ENCODE data around the gene LSM12. TPM values are rescaled to one million over a fixed set of nuclear protein-coding genes. Genes with fewer than 3 reads are reported as not detected.
A peak's percentile ranks its signal among the peaks of the same experiment; 100 is the strongest.

Gene LSM12
- total and polyA plus RNA-seq, 2 of the 8 experiments (the other 6 are each of a cell fraction or from before 2014, with no cell fraction given), result 69.8 to 142 TPM

- Histone ChIP-seq H3K4me2 (ENCODE audit: insufficient read depth in 1 of 2, low read depth in 2 of 2, low read length in 2 of 2) (peak overlapping the region; percentile 94), H3K4me1 (replicated peaks in 1 of 4; ENCODE audit: control insufficient read depth in 3 of 4, insufficient read depth in 4 of 4, low read length in 3 of 4) (peaks cover 0 to 19% (median 13%) of the 10 kb centered on the region in 4 experiments; a peak in 6 of 7 replicates), H2BK20ac (ENCODE audit: low read length) (no peak overlapping the region), H3K56ac (replicated peaks; ENCODE audit: insufficient read length, low read depth, low read length) (peak overlapping the region; percentile 59), H4K8ac (ENCODE audit: extremely low read depth, insufficient read depth, low read length) (peak overlapping the region; percentile 35; the same call in 1 of the 2 replicates), H3K27me3 (replicated peaks in 1 of 4; ENCODE audit: control insufficient read depth in 3 of 4, extremely low read depth in 1 of 4, insufficient read depth in 3 of 4, low read length in 3 of 4) (peaks cover 0 to 21% (median 17%) of the 10 kb centered on the region in 4 experiments; a peak in 6 of 7 replicates), H4K91ac (replicated peaks; ENCODE audit: insufficient read length, low read length) (no peak overlapping the region), H3K4ac (replicated peaks; ENCODE audit: insufficient read length, low read depth, low read length) (peak overlapping the region; percentile 69), H2BK120ac (replicated peaks; ENCODE audit: low read depth, low read length) (no peak overlapping the region), H3K18ac (ENCODE audit: extremely low read depth, low read length) (peak overlapping the region; percentile 60), H3K27ac (ENCODE audit: low read depth, low read length) (no peak overlapping the region), H3K23ac (ENCODE audit: insufficient read length) (no peak overlapping the region), H2BK5ac (ENCODE audit: low read depth, low read length) (peak overlapping the region; percentile 88; the same call in 1 of the 2 replicates), H3K9me3 (ENCODE audit: insufficient read depth in 2 of 2, low read depth in 1 of 2, low read length in 1 of 2) (no peaks in the 10 kb centered on the region), H2BK15ac (ENCODE audit: low read length) (peak overlapping the region; percentile 99; the same call in 1 of the 2 replicates), H3K79me2 (ENCODE audit: control insufficient read depth in 1 of 2, insufficient read depth in 2 of 2, low read length in 2 of 2) (no peaks in the 10 kb centered on the region), H3K9ac (replicated peaks in 1 of 4; ENCODE audit: extremely low read depth in 1 of 4, low read depth in 3 of 4, low read length in 3 of 4) (peak overlapping the region in 3 of 4 experiments; percentile 21 to 56 (median 42); a peak in 4 of 7 replicates), H4K20me1 (replicated peaks in 1 of 2; ENCODE audit: control insufficient read depth in 1 of 2, insufficient read depth in 2 of 2, low read length in 2 of 2) (peaks cover 4 to 8% of the 10 kb centered on the region in 2 experiments), H3K14ac (ENCODE audit: insufficient read length) (no peak overlapping the region), H2AK5ac (ENCODE audit: low read depth, low read length) (peak overlapping the region; percentile 65; the same call in 1 of the 2 replicates), H3K79me1 (ENCODE audit: low read depth, low read length) (no peaks in the 10 kb centered on the region; the same call in 1 of the 2 replicates), H3K36me3 (ENCODE audit: control insufficient read depth in 2 of 4, insufficient read depth in 4 of 4, low read length in 3 of 4) (peaks cover 0 to 2% (median 0%) of the 10 kb centered on the region in 4 experiments; a peak in 2 of 8 replicates), H2BK12ac (ENCODE audit: low read depth, low read length) (peak overlapping the region; percentile 88; the same call in 1 of the 2 replicates), H4K5ac (ENCODE audit: insufficient read length, low read depth, low read length) (no peak overlapping the region), H2AFZ (ENCODE audit: low read length) (0 out of 2 replicates have a peak overlapping the region, but pooled peaks have one; percentile 24), H3K23me2 (ENCODE audit: low read depth, low read length) (peaks cover 32% of the 10 kb centered on the region), H3K4me3 (ENCODE audit: extremely low read depth in 1 of 4, insufficient read depth in 2 of 4, low read depth in 3 of 4, low read length in 4 of 4) (peak overlapping the region; percentile 59 to 86 (median 74))
- ChIA-PET POLR2A (ENCODE audit: partially characterized antibody) (interaction anchor here (0.7 to 3.4 kb wide), 6 partner anchors 9 to 118 kb away, joined by 3 to 17 read pairs (median 3); partner anchors contain the start of genes HDAC5 and TMEM101), CTCF (ENCODE audit: partially characterized antibody) (interaction anchor here (0.6 to 7.2 kb wide), 10 partner anchors 10 to 133 kb away, joined by 3 to 67 read pairs (median 8); partner anchors contain the start of gene PPY)
- DNase-seq (ENCODE audit: low read depth in 1 of 2, low spot score in 2 of 2) (peak in 1 of 2 experiments; percentile 83), FAIRE-seq (no peak)
- WGBS, 2 experiments (ENCODE audit: extremely low coverage in 1 of 2, insufficient coverage in 1 of 2, insufficient read length in 1 of 2, insufficient replicate concordance in 2 of 2, low coverage in 1 of 2, low lambda C conversion rate in 2 of 2, missing lambda C conversion rate in 1 of 2), result 4% methylated on average over 55 of the region's 59 CpGs; no CpG with 5 or more reads in 1 of the 2 experiments
- no peak for TF ChIP-seq CHD1 (IDR thresholded peaks at IDR 0.05; ENCODE audit: low read depth, low read length)
- TF ChIP-seq CHD2 (IDR thresholded peaks at IDR 0.05; ENCODE audit: low read length), result no peak
- TF ChIP-seq NRF1 (IDR thresholded peaks at IDR 0.05; ENCODE audit: low read depth, low read length), result no peak
- TF ChIP-seq TCF12 (IDR thresholded peaks at IDR 0.05; ENCODE audit: low read depth, low read length), result no peak
- TF ChIP-seq PHF8 (conservative IDR thresholded peaks at IDR 0.05; ENCODE audit: low read depth, low read length), result no peak; the same call in 1 of the 2 replicates
- peak in 1 of 2 experiments; percentile 44; a peak in 2 of 4 replicates for TF ChIP-seq RAD21 (IDR thresholded peaks at IDR 0.05 in 1 of 2, conservative IDR thresholded peaks at IDR 0.05 in 1 of 2; ENCODE audit: low read depth in 2 of 2, low read length in 2 of 2)
- TF ChIP-seq YY1 (IDR thresholded peaks at IDR 0.05; ENCODE audit: low read depth, low read length), result peak; percentile 49; the same call in 1 of the 2 replicates
- no peak for TF ChIP-seq MAFK (IDR thresholded peaks at IDR 0.05; ENCODE audit: low read depth, low read length)
- no peak for TF ChIP-seq EP300 (IDR thresholded peaks at IDR 0.05; ENCODE audit: borderline replicate concordance in 1 of 2, low read depth in 2 of 2, low read length in 2 of 2)
- TF ChIP-seq RBBP5 (IDR thresholded peaks at IDR 0.05; ENCODE audit: borderline replicate concordance, low read depth, low read length), result peak; percentile 40; the same call in 1 of the 2 replicates
These were observed 60.8 kb downstream of the LSM12 start for GRCh38 chr17:44005527-44006271.

Data from H1 (cell line).